ENCODE results near the gene NBPF4.
"Not testable (repeated sequence)": the region's sequence is repeated elsewhere in the genome, so short reads cannot be mapped to it uniquely, and the experiment has no call there.

Gene NBPF4

GRCh38 chr1:108243976-108244375 lies at the start of gene NBPF4:
TSS of gene NBPF4 (minus strand) at chr1:108244076. CDS start at chr1:108243761, 315 bp downstream.
- POLR2A ChIA-PET; DNase-seq (ENCODE audit: extremely low spot score); CTCF ChIA-PET: not testable (repeated sequence)

GRCh38 chr1:108282528-108283257 lies 38.8 kb upstream of the NBPF4 start:
- DNase-seq (ENCODE audit: extremely low spot score); CTCF ChIA-PET; POLR2A ChIA-PET: not testable (repeated sequence)

GRCh38 chr1:108272485-108273327 lies 28.8 kb upstream of the NBPF4 start:
- POLR2A ChIA-PET; CTCF ChIA-PET; DNase-seq (ENCODE audit: extremely low spot score): not testable (repeated sequence)

- CTCF ChIA-PET; POLR2A ChIA-PET; DNase-seq (ENCODE audit: extremely low spot score): not testable (repeated sequence)
Measured at GRCh38 chr1:108267097-108267496, 23.2 kb upstream of the NBPF4 start.

GRCh38 chr1:108261967-108262366 lies 18.1 kb upstream of the NBPF4 start:
- CTCF ChIA-PET; DNase-seq (ENCODE audit: extremely low spot score); POLR2A ChIA-PET: not testable (repeated sequence)

- DNase-seq (ENCODE audit: extremely low spot score); POLR2A ChIA-PET; CTCF ChIA-PET: not testable (repeated sequence)
Measured at GRCh38 chr1:108261519-108261918, 17.6 kb upstream of the NBPF4 start.

- DNase-seq (ENCODE audit: extremely low spot score); POLR2A ChIA-PET; CTCF ChIA-PET: not testable (repeated sequence)
Measured at GRCh38 chr1:108260578-108261259, 16.8 kb upstream of the NBPF4 start.

GRCh38 chr1:108255426-108255825 lies 11.6 kb upstream of the NBPF4 start:
- POLR2A ChIA-PET; CTCF ChIA-PET; DNase-seq (ENCODE audit: extremely low spot score): not testable (repeated sequence)

- POLR2A ChIA-PET; CTCF ChIA-PET; DNase-seq (ENCODE audit: extremely low spot score): not testable (repeated sequence)
Measured at GRCh38 chr1:108239426-108239825, 4.5 kb downstream of the NBPF4 start.

- POLR2A ChIA-PET; DNase-seq (ENCODE audit: extremely low spot score); CTCF ChIA-PET: not testable (repeated sequence)
Measured at GRCh38 chr1:108235308-108235707, 8.6 kb downstream of the NBPF4 start.

GRCh38 chr1:108232183-108232582 lies 11.7 kb downstream of the NBPF4 start:
- DNase-seq (ENCODE audit: extremely low spot score); CTCF ChIA-PET; POLR2A ChIA-PET: not testable (repeated sequence)

GRCh38 chr1:108229976-108230375 lies 13.9 kb downstream of the NBPF4 start:
- DNase-seq (ENCODE audit: extremely low spot score); POLR2A ChIA-PET; CTCF ChIA-PET: not testable (repeated sequence)

- DNase-seq (ENCODE audit: extremely low spot score); POLR2A ChIA-PET; CTCF ChIA-PET: not testable (repeated sequence)
Measured at GRCh38 chr1:108227772-108228171, 16.1 kb downstream of the NBPF4 start.

- POLR2A ChIA-PET; DNase-seq (ENCODE audit: extremely low spot score); CTCF ChIA-PET: not testable (repeated sequence)
Measured at GRCh38 chr1:108226855-108227254, 17.0 kb downstream of the NBPF4 start.

GRCh38 chr1:108223226-108223625 lies 20.6 kb downstream of the NBPF4 start:
- POLR2A ChIA-PET; DNase-seq (ENCODE audit: extremely low spot score); CTCF ChIA-PET: not testable (repeated sequence)

GRCh38 chr1:108217515-108218174 lies 26.2 kb downstream of the NBPF4 start:
- CTCF ChIA-PET; DNase-seq (ENCODE audit: extremely low spot score); POLR2A ChIA-PET: not testable (repeated sequence)

GRCh38 chr1:108217007-108217406 lies 26.9 kb downstream of the NBPF4 start:
- DNase-seq (ENCODE audit: extremely low spot score); CTCF ChIA-PET; POLR2A ChIA-PET: not testable (repeated sequence)

GRCh38 chr1:108216028-108216890 lies 27.6 kb downstream of the NBPF4 start:
- DNase-seq (ENCODE audit: extremely low spot score); CTCF ChIA-PET; POLR2A ChIA-PET: not testable (repeated sequence)

All from GM10248 (cell line).